HG02678 (cell line): ENCODE data around the gene CYRIA.

Experiments
- ATAC-seq: cut with Tn5 transposase; IDR thresholded peaks from one replicate; pipeline ENCODE4 v1.9.1; 2021; ENCODE audit warnings: mild to moderate bottlenecking, moderate library complexity; ENCODE audit not compliant: unreplicated experiment

CYRIA gene

GRCh38 chr2:16652296-16653082 lies 13.1 kb downstream of the CYRIA start:
- ATAC-seq: no peak

GRCh38 chr2:16650287-16651249 lies 15.1 kb downstream of the CYRIA start:
- no peak for ATAC-seq

- ATAC-seq: no peak
Measured at GRCh38 chr2:16649353-16650286, 16.0 kb downstream of the CYRIA start.

- ATAC-seq: no peak
Measured at GRCh38 chr2:16647992-16648617, 17.5 kb downstream of the CYRIA start.

GRCh38 chr2:16645775-16646559 lies 19.7 kb downstream of the CYRIA start:
- no peak for ATAC-seq

GRCh38 chr2:16645088-16645487 lies 20.5 kb downstream of the CYRIA start:
- no peak for ATAC-seq

GRCh38 chr2:16644221-16644925 lies 21.3 kb downstream of the CYRIA start:
- ATAC-seq: no peak

- no peak for ATAC-seq
Measured at GRCh38 chr2:16643099-16643498, 22.5 kb downstream of the CYRIA start.

GRCh38 chr2:16642088-16642487 lies 23.5 kb downstream of the CYRIA start:
- no peak for ATAC-seq

- no peak for ATAC-seq
Measured at GRCh38 chr2:16641509-16641908, 24.1 kb downstream of the CYRIA start.

GRCh38 chr2:16640867-16641266 lies 24.8 kb downstream of the CYRIA start:
- ATAC-seq: no peak

- ATAC-seq: no peak
Measured at GRCh38 chr2:16640001-16640700, 25.5 kb downstream of the CYRIA start.

GRCh38 chr2:16639431-16639830 lies 26.2 kb downstream of the CYRIA start:
- no peak for ATAC-seq

GRCh38 chr2:16638946-16639345 lies 26.7 kb downstream of the CYRIA start:
- no peak for ATAC-seq

- ATAC-seq: no peak
Measured at GRCh38 chr2:16637304-16637703, 28.3 kb downstream of the CYRIA start.

GRCh38 chr2:16635791-16636699 lies 29.6 kb downstream of the CYRIA start:
- no peak for ATAC-seq
